SIG-M5 treated with dmso at 0.1 percent for 504 hours (cell line): ENCODE results near the gene AGRP.

Experiments
- DNase-seq: peaks from one replicate; lab custom pipeline; 2025; ENCODE audit not compliant: unreplicated experiment; lab: John Stamatoyannopoulos, UW

The AGRP gene

GRCh38 chr16:67445913-67446907 lies 37.1 kb downstream of the AGRP start:
- DNase-seq: no peak

- DNase-seq: no peak
These were observed 37.9 kb downstream of the AGRP start for GRCh38 chr16:67445441-67445912.

- no peak for DNase-seq
These were observed 38.3 kb downstream of the AGRP start for GRCh38 chr16:67445126-67445426.

DNA sequence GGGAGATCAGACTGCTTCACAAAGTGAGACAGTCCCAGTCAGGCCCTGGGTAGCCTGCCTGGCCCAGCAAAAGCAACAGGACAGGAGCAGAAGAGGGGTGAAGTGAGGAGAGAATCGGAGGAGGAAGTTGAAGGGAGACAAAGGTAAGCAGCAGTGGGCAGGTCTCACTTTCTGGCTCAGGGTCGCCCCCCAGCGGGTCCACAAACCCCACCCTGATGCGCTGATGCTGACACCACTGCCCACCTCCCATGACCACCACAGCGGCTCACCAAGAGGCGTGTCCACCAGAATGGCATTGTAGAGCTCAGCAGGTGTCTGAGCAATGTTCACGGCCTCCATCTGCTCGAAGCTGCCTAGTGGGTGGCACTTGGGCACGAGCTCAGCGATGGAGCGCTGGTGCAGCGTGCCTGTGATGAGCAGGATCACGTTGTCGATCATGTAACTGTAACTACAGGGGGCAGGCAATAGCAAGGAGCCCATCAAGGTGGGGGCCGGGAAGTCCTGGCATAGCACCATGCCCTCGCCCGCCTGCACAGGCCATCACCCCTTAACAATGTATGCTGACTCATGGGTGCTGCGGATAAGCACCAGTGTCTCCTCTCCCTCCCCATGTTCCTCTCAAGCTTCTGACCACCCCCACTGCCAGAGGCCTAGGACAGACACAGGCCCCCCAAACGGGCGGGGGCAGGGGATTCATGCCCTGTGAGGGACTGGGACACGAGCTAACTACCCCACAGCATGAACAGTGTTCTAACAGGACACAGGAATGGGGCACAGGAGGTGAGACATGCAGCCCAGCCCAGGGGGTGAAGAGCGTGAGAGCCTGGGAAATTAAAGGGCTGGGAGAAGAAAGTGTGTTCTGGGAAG lies 38.9 kb downstream of the AGRP start:
- no peak for DNase-seq

GRCh38 chr16:67443265-67443664 lies 40.1 kb downstream of the AGRP start:
- no peak for DNase-seq

DNA sequence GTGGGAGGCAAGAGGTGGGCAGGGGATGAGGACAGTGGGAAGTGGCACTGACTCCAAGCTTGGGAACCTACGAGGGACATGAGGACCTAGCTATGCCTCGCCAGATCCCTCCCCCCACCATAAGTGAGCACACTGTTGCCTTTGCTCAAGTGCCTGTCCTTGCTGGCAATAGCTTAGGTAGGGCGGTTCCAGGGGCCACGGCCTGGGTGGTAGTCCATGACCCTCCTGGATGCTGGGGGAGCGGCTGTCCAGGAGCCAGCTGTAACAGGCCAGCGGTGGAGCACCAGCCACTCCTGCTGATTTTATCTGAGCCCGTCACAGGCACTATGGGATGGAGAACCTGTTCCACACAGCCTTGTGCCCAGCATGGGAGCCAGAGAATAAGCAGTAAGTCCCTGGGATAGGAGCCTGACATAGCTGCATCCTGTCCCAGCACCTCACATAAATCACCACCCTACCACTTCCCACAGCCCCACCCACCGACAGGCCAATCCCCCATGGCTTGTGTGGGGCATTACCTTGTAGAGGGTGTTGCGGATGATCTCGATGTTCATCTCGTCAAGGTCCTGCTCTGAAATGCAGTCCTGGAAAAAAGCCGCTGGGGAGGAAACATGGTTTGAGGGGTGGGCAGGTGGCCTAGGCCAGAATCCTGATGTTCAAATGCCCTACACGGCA lies 40.6 kb downstream of the AGRP start:
- no peak for DNase-seq

- DNase-seq: no peak
These were observed 41.4 kb downstream of the AGRP start for GRCh38 chr16:67441907-67442306.

GRCh38 chr16:67441271-67441753 lies 42.0 kb downstream of the AGRP start:
- DNase-seq: no peak

GRCh38 chr16:67438824-67439393 lies 44.4 kb downstream of the AGRP start:
- no peak for DNase-seq

DNA sequence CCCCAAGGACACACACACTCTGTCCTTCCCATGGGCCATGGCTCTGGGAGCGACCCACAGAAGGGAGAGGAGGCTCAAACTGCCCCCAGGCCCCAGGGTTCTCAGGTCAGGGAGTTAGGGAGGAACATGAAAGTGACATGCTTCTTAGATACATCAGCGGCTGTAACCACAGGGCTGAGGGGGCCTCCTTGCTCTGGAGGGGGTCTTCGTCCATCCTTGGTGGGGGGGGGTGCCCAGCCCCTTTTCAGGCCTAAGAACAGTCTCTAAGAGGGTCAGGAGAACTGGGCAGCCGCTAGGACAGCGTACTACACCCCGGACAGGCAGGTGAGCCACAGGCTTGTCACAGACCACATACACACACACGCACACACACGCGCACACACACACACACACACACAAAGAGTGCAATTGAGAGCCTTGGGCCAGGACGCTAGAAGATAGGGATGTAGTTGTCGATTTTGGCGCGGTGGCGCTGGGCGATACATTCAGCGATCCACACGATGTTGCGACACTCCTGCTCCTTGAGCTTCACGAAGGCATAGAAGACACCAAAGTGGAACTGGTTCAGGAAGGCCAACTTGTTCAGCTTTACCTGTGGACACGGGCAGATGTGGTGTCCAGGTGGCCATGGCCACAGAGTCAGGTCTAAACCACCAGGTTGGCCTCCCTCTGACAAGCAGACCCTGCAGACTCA lies 45.1 kb downstream of the AGRP start:
- no peak for DNase-seq

- no peak for DNase-seq
These were observed 45.8 kb downstream of the AGRP start for GRCh38 chr16:67437513-67437912.

DNA sequence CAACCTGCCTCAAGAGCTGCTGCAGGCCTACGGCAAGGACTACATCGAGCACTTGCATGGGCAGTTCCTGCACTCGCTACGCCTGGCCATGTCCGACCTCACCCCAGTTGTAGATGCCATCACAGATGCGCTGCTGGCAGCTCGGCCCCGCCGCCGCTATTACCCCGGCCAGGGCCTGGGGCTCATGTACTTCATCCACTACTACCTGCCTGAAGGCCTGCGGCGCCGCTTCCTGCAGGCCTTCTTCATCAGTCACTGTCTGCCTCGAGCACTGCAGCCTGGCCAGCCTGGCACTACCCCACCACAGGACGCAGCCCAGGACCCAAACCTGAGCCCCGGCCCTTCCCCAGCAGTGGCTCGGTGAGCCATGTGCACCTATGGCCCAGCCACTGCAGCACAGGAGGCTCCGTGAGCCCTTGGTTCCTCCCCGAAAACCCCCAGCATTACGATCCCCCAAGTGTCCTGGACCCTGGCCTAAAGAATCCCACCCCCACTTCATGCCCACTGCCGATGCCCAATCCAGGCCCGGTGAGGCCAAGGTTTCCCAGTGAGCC lies 46.6 kb downstream of the AGRP start:
- no peak for DNase-seq

- no peak for DNase-seq
These were observed 47.6 kb downstream of the AGRP start for GRCh38 chr16:67435758-67436164.

DNA sequence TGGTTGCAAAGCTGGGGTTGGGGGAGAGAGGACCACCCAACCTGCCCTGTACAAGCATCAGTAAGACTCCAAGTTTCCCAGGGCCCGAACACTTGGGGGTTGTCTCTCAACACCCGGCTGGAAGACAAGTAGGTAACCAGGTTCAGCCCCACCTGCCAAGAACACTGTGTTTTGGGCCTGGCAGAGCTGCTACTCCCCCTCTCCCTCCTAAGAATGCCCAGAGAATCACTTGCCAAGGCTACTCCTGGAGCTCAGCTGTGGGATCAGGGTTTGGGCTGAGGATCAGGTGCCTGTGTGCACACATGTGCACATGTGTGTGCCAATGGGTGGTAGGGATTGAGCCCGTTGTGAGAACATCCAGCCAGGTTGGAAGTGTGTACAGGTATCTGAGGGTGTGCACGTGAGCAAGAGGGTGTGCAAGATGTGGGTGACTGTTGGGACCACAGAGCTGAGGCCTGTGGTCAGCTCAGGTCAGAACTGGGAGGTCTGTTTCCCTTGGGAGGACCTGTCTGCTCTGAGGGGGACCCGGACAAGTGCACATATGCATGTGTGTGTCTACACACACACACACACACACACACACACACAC lies 50.1 kb downstream of the AGRP start:
- no peak for DNase-seq
